K562 (cell line): ENCODE results near the gene EDRF1. TPM values are rescaled to one million over a fixed set of nuclear protein-coding genes. Genes with fewer than 3 reads are reported as not detected.

Experiments
- ATAC-seq: fragments of 200-7000 bp; cut with Tn5 transposase; 3 replicates; pipeline ENCODE4 v1.9.1; 2020; ENCODE audit warnings: moderate library complexity
- BruUV-seq: library from RNA; stranded (reverse); fragments of 400-500 nt; replicated peaks from 2 replicates; lab custom pipeline; 2021; lab: Mats Ljungman, UMichigan
- CTCF ChIA-PET: fragments of 300-600 bp; formaldehyde crosslinking; extraction: SDS; loops from one replicate; lab custom pipeline; 2021; ENCODE audit warnings: low intra/inter-chr PET ratio; lab: Yijun Ruan, JAX
- POLR2A ChIA-PET: fragments of 300-600, 350-650 bp; sonication (Branson Sonifier 250); formaldehyde crosslinking; extraction: SDS; loops from one replicate; lab custom pipeline; 2021; ENCODE audit warnings: antibody characterized with exemption, inconsistent platforms; lab: Yijun Ruan, JAX
- DNase-seq, 4 experiments: peaks; one replicate each; pipeline versions ENCODE4 v3.0.0 to v3.0.0-alpha.2; 2011 to 2018; ENCODE audit warnings: low spot score in 3 of 4, mixed read lengths in 3 of 4; ENCODE audit errors: extremely low read depth in 1 of 4
- FAIRE-seq: peaks from 2 replicates; lab custom pipeline; 2011; peaks lifted over from hg19 to GRCh38; lab: Jason Lieb, UNC
- H2AFZ ChIP-seq: 2 replicates; pipeline ENCODE4 v1.6.0; 2011; ENCODE audit warnings: low read depth, low read length, control low read depth, inconsistent platforms
- H3K27ac ChIP-seq: fragments of 200-600 bp; 3 replicates; pipeline ENCODE4 v1.8.0; 2011; ENCODE audit warnings: low read depth, mild to moderate bottlenecking, control low read depth, inconsistent platforms, low read length, moderate library complexity, mixed read lengths; ENCODE audit errors: extremely low read depth
- H3K27me3 ChIP-seq, 2 experiments: fragments of 300-600 bp in 1 of 2; 2 replicates in 1 of 2; 3 replicates in 1 of 2; pipeline versions ENCODE4 v1.6.0 to v1.8.0; 2011; ENCODE audit warnings: inconsistent platforms in 2 of 2, low read length in 2 of 2, mild to moderate bottlenecking in 1 of 2, mixed read lengths in 1 of 2, moderate library complexity in 1 of 2; ENCODE audit not compliant: control insufficient read depth in 2 of 2, insufficient read depth in 2 of 2
- H3K36me3 ChIP-seq: fragments of 300-600 bp; 3 replicates; pipeline ENCODE4 v1.8.0; 2011; ENCODE audit warnings: mild to moderate bottlenecking, low read length, inconsistent platforms; ENCODE audit not compliant: control insufficient read depth, insufficient read depth
- H3K4me1 ChIP-seq, 2 experiments: fragments of 200-600 bp in 1 of 2; replicated peaks in 1 of 2; 2 replicates in 1 of 2; 3 replicates in 1 of 2; pipeline versions ENCODE4 v1.5.1 to v1.8.0; 2011; ENCODE audit warnings: inconsistent platforms in 2 of 2, low read length in 2 of 2, mild to moderate bottlenecking in 1 of 2, mixed read lengths in 1 of 2, moderate library complexity in 1 of 2; ENCODE audit not compliant: control insufficient read depth in 2 of 2, insufficient read depth in 2 of 2
- H3K4me2 ChIP-seq: 2 replicates; pipeline ENCODE4 v1.6.1; 2011; ENCODE audit warnings: low read length, control low read depth, inconsistent platforms, mixed read lengths; ENCODE audit not compliant: insufficient read depth
- H3K4me3 ChIP-seq: fragments of 200-600 bp; sonication (generic), shearing (Covaris generic); 2 replicates; pipeline ENCODE4 v1.5.1; 2016; ENCODE audit warnings: control low read depth, inconsistent platforms
- H3K79me2 ChIP-seq: fragments of 200-600 bp; 3 replicates; pipeline ENCODE4 v1.8.0; 2011; ENCODE audit warnings: low read length, inconsistent platforms; ENCODE audit not compliant: control insufficient read depth, insufficient read depth
- H3K9ac ChIP-seq, 2 experiments: 2 replicates each; pipeline versions ENCODE4 v1.6.0 to v1.6.1; 2011; ENCODE audit warnings: low read depth in 2 of 2, low read length in 2 of 2, control low read depth in 1 of 2, inconsistent platforms in 1 of 2, mild to moderate bottlenecking in 1 of 2, mixed read lengths in 1 of 2; ENCODE audit not compliant: insufficient read depth in 1 of 2
- H3K9me1 ChIP-seq: one replicate; pipeline ENCODE4 v1.6.0; 2011; ENCODE audit warnings: inconsistent platforms, mild to moderate bottlenecking, low read length, moderate library complexity; ENCODE audit not compliant: control insufficient read depth, insufficient read depth
- H3K9me3 ChIP-seq: replicated peaks from 2 replicates; pipeline ENCODE4 v1.5.1; 2011; ENCODE audit warnings: low read depth, low read length, inconsistent platforms; ENCODE audit not compliant: control insufficient read depth, insufficient read depth
- H4K20me1 ChIP-seq: replicated peaks from 2 replicates; pipeline ENCODE4 v1.6.1; 2011; ENCODE audit warnings: low read length, inconsistent platforms, mixed read lengths; ENCODE audit not compliant: control insufficient read depth, insufficient read depth
- ARID2 ChIP-seq: fragments of 450-650 bp; IDR thresholded peaks from 2 replicates; pipeline ENCODE4 v1.6.1; 2017; ENCODE audit warnings: antibody characterized with exemption, mild to moderate bottlenecking
- CREB1 ChIP-seq, 2 experiments: sonication (generic) in 1 of 2; formaldehyde crosslinking in 1 of 2; IDR thresholded peaks; 2 replicates each; pipeline versions ENCODE4 v1.6.1 to v1.8.0; 2012 to 2022; ENCODE audit warnings: inconsistent platforms in 1 of 2, mild to moderate bottlenecking in 1 of 2, missing genetic modification reagents in 1 of 2, moderate library complexity in 1 of 2
- FOXA1 ChIP-seq: fragments of 450-650 bp; IDR thresholded peaks from 2 replicates; pipeline ENCODE4 v1.6.1; 2016; ENCODE audit warnings: mild to moderate bottlenecking, borderline replicate concordance
- HINFP ChIP-seq: fragments of 450-650 bp; conservative IDR thresholded peaks from 2 replicates; pipeline ENCODE4 v1.6.1; 2016; ENCODE audit warnings: missing genetic modification characterization, low read depth, mild to moderate bottlenecking, control low read depth, missing compliant biosample characterization
- IRF2 ChIP-seq: sonication (generic); formaldehyde crosslinking; IDR thresholded peaks from 2 replicates; pipeline ENCODE4 v1.8.1; 2022; ENCODE audit warnings: mild to moderate bottlenecking, missing genetic modification reagents
- KLF10 ChIP-seq: fragments of 250-450 bp; sonication (Bioruptor Pico); IDR thresholded peaks from 2 replicates; pipeline ENCODE4 v1.6.1; 2021; ENCODE audit warnings: matching md5 sums
- MTF1 ChIP-seq: fragments of 250-450 bp; sonication (Bioruptor Pico); IDR thresholded peaks from 2 replicates; pipeline ENCODE4 v1.9.0; 2021; ENCODE audit warnings: moderate library complexity, mild to moderate bottlenecking, inconsistent platforms, borderline replicate concordance
- TEAD4 ChIP-seq, 2 experiments: sonication (generic) in 1 of 2; formaldehyde crosslinking in 1 of 2; IDR thresholded peaks; 2 replicates each; pipeline versions ENCODE4 v1.6.1 to v1.8.0; 2012 to 2022; ENCODE audit warnings: borderline replicate concordance in 1 of 2, inconsistent platforms in 1 of 2, low read length in 1 of 2, mild to moderate bottlenecking in 1 of 2, missing genetic modification reagents in 1 of 2
- ZNF507 ChIP-seq: conservative IDR thresholded peaks from 2 replicates; pipeline ENCODE4 v1.6.1; 2017; ENCODE audit warnings: missing genetic modification characterization, missing compliant biosample characterization
- ZNF778 ChIP-seq: fragments of 450-650 bp; formaldehyde crosslinking; IDR thresholded peaks from 2 replicates; pipeline ENCODE4 v1.4.0; 2020; ENCODE audit warnings: mild to moderate bottlenecking, moderate library complexity
- WGBS: fragments of 100-300 bp; shearing (Covaris generic); methylation state at CpG from one replicate; pipeline ENCODE4 v1.1.6; 2016; ENCODE audit warnings: low coverage, mixed read lengths; ENCODE audit not compliant: insufficient coverage; ENCODE audit errors: missing lambda C conversion rate; 5-methylcytosine and 5-hydroxymethylcytosine counted together
- in situ Hi-C: fragments of 300-500 bp; cut with MboI; formaldehyde crosslinking; loops from 4 replicates; pipeline ENCODE4 v1.15.0; 2018; ENCODE audit warnings: inconsistent platforms, mixed read lengths
- intact Hi-C: fragments of 100-400 bp; cut with micrococcal nuclease; formaldehyde crosslinking; loops from 2 replicates; pipeline ENCODE4 v1.14.2; 2022
- polyA plus RNA-seq, 8 experiments: library from polyadenylated mRNA; depleted of rRNA in 4 of 8; stranded (reverse) in 5 of 8; unstranded in 3 of 8; fragments of >200 nt; fragmentation: Nextera tagmentation in 2 of 8; fragmentation: Illumina TruSeq in 1 of 8; extraction: Ambion mirVana in 2 of 8; extraction: Trizol in 1 of 8; gene quantifications; 2 replicates each; pipeline versions ENCODE4 v1.2.1 to v1.2.3, GENCODE V29; 2011 to 2014; ENCODE audit warnings: inconsistent platforms in 1 of 8, missing spikeins in 1 of 8
- total RNA-seq, 7 experiments: library from RNA; depleted of rRNA in 6 of 7; stranded (reverse); fragments of >200 nt in 6 of 7; fragmentation: Illumina TruSeq in 2 of 7; extraction: Trizol in 2 of 7; gene quantifications; 2 replicates each; pipeline versions ENCODE4 v1.2.1 to v1.2.3, GENCODE V29; 2011 to 2021; ENCODE audit warnings: low replicate concordance in 1 of 7
- TF ChIP-seq, protein P1 (sequence below), 3 experiments: fragments of 200-800 bp in 1 of 3; sonication (Bioruptor generic) in 1 of 3; sonication (generic) in 1 of 3; formaldehyde crosslinking in 1 of 3; IDR thresholded peaks; 2 replicates each; pipeline versions ENCODE4 v1.6.1 to v1.8.0; 2016 to 2022; ENCODE audit warnings: mild to moderate bottlenecking in 2 of 3, missing compliant biosample characterization in 2 of 3, missing genetic modification characterization in 2 of 3, missing genetic modification reagents in 1 of 3

The EDRF1 gene
- total and polyA plus RNA-seq, 9 of the 15 experiments (the other 6 are each of a cell fraction or from before 2014, with no cell fraction given): 7.6 to 26.0 (median 18.6) TPM

- TF ChIP-seq TEAD4 (IDR thresholded peaks at IDR 0.05; ENCODE audit: low read length) (no peak), TEAD4 (CRISPR knock-in tag; IDR thresholded peaks at IDR 0.05; ENCODE audit: borderline replicate concordance) (no peak), MTF1 (CRISPR knock-in tag) (no peak), HINFP (tag) (no peak), CREB1 (IDR thresholded peaks at IDR 0.05) (no peak), CREB1 (CRISPR knock-in tag; IDR thresholded peaks at IDR 0.05) (no peak)
Measured at GRCh38 chr10:125683821-125684220, 35.7 kb upstream of the EDRF1 start (continued).

GRCh38 chr10:125684581-125684980 is 34.9 kb upstream of the EDRF1 start:
- in situ Hi-C loops: no loop called here
- BruUV-seq: no TSS peak

More at GRCh38 chr10:125684581-125684980, 34.9 kb upstream of the EDRF1 start:
- Histone ChIP-seq H3K9me3 (no peaks in the 10 kb centered on the region), H3K79me2 (no peaks in the 10 kb centered on the region), H3K27me3 (peaks cover 8 to 27% of the 10 kb centered on the region in 2 experiments; a peak in 4 of 5 replicates), H3K27ac (no peak overlapping the region), H3K4me3 (no peak overlapping the region), H4K20me1 (no peaks in the 10 kb centered on the region), H3K9me1 (no peaks in the 10 kb centered on the region), H3K4me1 (no peaks in the 10 kb centered on the region), H2AFZ (no peak overlapping the region), H3K9ac (no peak overlapping the region), H3K36me3 (no peaks in the 10 kb centered on the region), H3K4me2 (no peak overlapping the region)
- DNase-seq (no peak), ATAC-seq (no peak), FAIRE-seq (no peak)
- CTCF ChIA-PET: no interaction called here
- 0% methylated on average over 4 of the region's 5 CpGs for WGBS
- TF ChIP-seq FOXA1 (no peak), KLF10 (no peak), ZNF507 (tag) (no peak), IRF2 (CRISPR knock-in tag) (no peak), ARID2 (no peak), ZNF778 (CRISPR knock-in tag) (no peak)
- TF ChIP-seq, protein P1, sequence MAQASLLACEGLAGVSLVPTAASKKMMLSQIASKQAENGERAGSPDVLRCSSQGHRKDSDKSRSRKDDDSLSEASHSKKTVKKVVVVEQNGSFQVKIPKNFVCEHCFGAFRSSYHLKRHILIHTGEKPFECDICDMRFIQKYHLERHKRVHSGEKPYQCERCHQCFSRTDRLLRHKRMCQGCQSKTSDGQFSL (CRISPR knock-in tag; IDR thresholded peaks at IDR 0.05): no peak
- TF ChIP-seq, protein P1 (tag; IDR thresholded peaks at IDR 0.05): no peak
- POLR2A ChIA-PET: interaction anchor here (0.9 kb wide), 1 partner anchor 23 kb away, joined by 3 read pairs; no protein-coding TSS in a partner anchor
- intact Hi-C loops: no loop called here
